Left renal pelvis (tissue), 4 donors: ENCODE results near the gene OBSL1. TPM values are rescaled to one million over a fixed set of nuclear protein-coding genes. Genes with fewer than 3 reads are reported as not detected.

Experiments
- polyA plus RNA-seq, 4 donors: library from polyadenylated mRNA; unstranded; fragments of 120-200 nt; gene quantifications; one replicate each; pipeline ENCODE4 v1.2.1, GENCODE V29; 2013; ENCODE audit not compliant: insufficient read length in 4 of 4

The OBSL1 gene
- polyA plus RNA-seq, 4 donors: 104 to 200 (median 132) TPM

Other genes with a start within 250 kb of the OBSL1 start
- not detected for gene RESP18, start 238.8 kb downstream of the OBSL1 start, polyA plus RNA-seq
- 10 to 100 TPM; 44.7 to 82.9 (median 57.8) TPM for gene DNPEP, start 183.6 kb downstream of the OBSL1 start, polyA plus RNA-seq
- gene DES, start 153.2 kb downstream of the OBSL1 start, polyA plus RNA-seq: 10 to 100 TPM in 2 of 4 donors, 1 to 10 TPM in 2; 5.5 to 10.4 (median 8.1) TPM
- 10 to 100 TPM in 3 of 4 donors, 1 to 10 TPM in 1; 9.7 to 18.0 (median 12.5) TPM for gene SPEG, start 136.7 kb downstream of the OBSL1 start, polyA plus RNA-seq
- gene GMPPA, start 72.6 kb downstream of the OBSL1 start, polyA plus RNA-seq: 10 to 100 TPM; 29.7 to 43.8 (median 32.7) TPM
- under 1 TPM; 0.06 to 0.37 (median 0.19) TPM for gene ASIC4, start 57.1 kb downstream of the OBSL1 start, polyA plus RNA-seq
- gene CHPF, start 27.7 kb downstream of the OBSL1 start, polyA plus RNA-seq: 10 to 100 TPM; 27.4 to 75.8 (median 33.2) TPM
- 1 to 10 TPM; 2.5 to 3.7 (median 2.9) TPM for gene TMEM198, start 27.5 kb downstream of the OBSL1 start, polyA plus RNA-seq
- 1 to 10 TPM in 3 of 4 donors, under 1 TPM in 1; 0.86 to 1.9 (median 1.6) TPM for gene INHA, start 771 bp upstream of the OBSL1 start, polyA plus RNA-seq
- 10 to 100 TPM; 18.8 to 39.0 (median 24.4) TPM for gene STK11IP, start 26.3 kb upstream of the OBSL1 start, polyA plus RNA-seq
- 10 to 100 TPM in 1 of 4 donors, 1 to 10 TPM in 3; 7.3 to 13.5 (median 8.5) TPM for gene SLC4A3, start 56.1 kb upstream of the OBSL1 start, polyA plus RNA-seq